ACC112 (cell line): ENCODE measurements around the gene CLEC17A.

Experiments used
- H2AFZ ChIP-seq: fragments of 200-600 bp; sonication (generic); one replicate; pipeline ENCODE4 v1.6.0; 2017; ENCODE audit warnings: antibody characterized with exemption, low read length; ENCODE audit not compliant: unreplicated experiment
- H3K27ac ChIP-seq: fragments of 200-600 bp; sonication (generic); 2 replicates; pipeline ENCODE4 v1.5.1; 2014; ENCODE audit warnings: low read depth, mild to moderate bottlenecking, antibody characterized with exemption, low read length, moderate library complexity
- H3K27me3 ChIP-seq: fragments of 200-600 bp; sonication (generic); 2 replicates; pipeline ENCODE4 v1.6.1; 2014; ENCODE audit warnings: mild to moderate bottlenecking, antibody characterized with exemption, low read length, moderate library complexity, mixed read lengths; ENCODE audit not compliant: insufficient read depth
- H3K36me3 ChIP-seq: fragments of 200-600 bp; sonication (generic); 2 replicates; pipeline ENCODE4 v1.6.1; 2016; ENCODE audit warnings: mild to moderate bottlenecking, antibody characterized with exemption, low read length, moderate library complexity, mixed read lengths; ENCODE audit not compliant: insufficient read depth
- H3K4me1 ChIP-seq: fragments of 200-600 bp; sonication (generic); one replicate; pipeline ENCODE4 v1.6.1; 2016; ENCODE audit warnings: low read length, mixed read lengths; ENCODE audit not compliant: insufficient read depth, unreplicated experiment, control insufficient read depth
- H3K4me3 ChIP-seq: fragments of 200-600 bp; sonication (generic); 2 replicates; pipeline ENCODE4 v1.5.1; 2014; ENCODE audit warnings: mild to moderate bottlenecking, low read depth, low read length
- H3K79me2 ChIP-seq: fragments of 200-600 bp; sonication (generic); one replicate; pipeline ENCODE4 v1.6.0; 2016; ENCODE audit warnings: low read length; ENCODE audit not compliant: control insufficient read depth, unreplicated experiment, insufficient read depth

CLEC17A gene

GRCh38 chr19:14650161-14650560 is 67.3 kb downstream of the CLEC17A start:
- H3K4me3 ChIP-seq, result no peak overlapping the region
- no peak overlapping the region for H3K27ac ChIP-seq
- no peaks in the 10 kb centered on the region for H3K36me3 ChIP-seq
- no peaks in the 10 kb centered on the region for H3K4me1 ChIP-seq
- no peaks in the 10 kb centered on the region for H3K79me2 ChIP-seq
- H3K27me3 ChIP-seq, result peaks cover 27% of the 10 kb centered on the region; the same call in 1 of the 2 replicates
- no peak overlapping the region for H2AFZ ChIP-seq

- H3K4me3 ChIP-seq, result no peak overlapping the region
- no peak overlapping the region for H3K27ac ChIP-seq
- no peak overlapping the region for H2AFZ ChIP-seq
- no peaks in the 10 kb centered on the region for H3K4me1 ChIP-seq
- peaks cover 16% of the 10 kb centered on the region; the same call in 1 of the 2 replicates for H3K27me3 ChIP-seq
- H3K79me2 ChIP-seq, result no peaks in the 10 kb centered on the region
- H3K36me3 ChIP-seq, result no peaks in the 10 kb centered on the region
Observed at GRCh38 chr19:14654786-14655560, 72.1 kb downstream of the CLEC17A start.

- H3K4me3 ChIP-seq, result no peak overlapping the region
- H2AFZ ChIP-seq, result no peak overlapping the region
- no peaks in the 10 kb centered on the region for H3K36me3 ChIP-seq
- H3K27me3 ChIP-seq, result peaks cover 17% of the 10 kb centered on the region; the same call in 1 of the 2 replicates
- H3K4me1 ChIP-seq, result no peaks in the 10 kb centered on the region
- no peak overlapping the region for H3K27ac ChIP-seq
- no peaks in the 10 kb centered on the region for H3K79me2 ChIP-seq
Observed at GRCh38 chr19:14655726-14656125, 72.8 kb downstream of the CLEC17A start.

- no peaks in the 10 kb centered on the region for H3K79me2 ChIP-seq
- H3K36me3 ChIP-seq, result no peaks in the 10 kb centered on the region
- H3K4me1 ChIP-seq, result no peaks in the 10 kb centered on the region
- H3K4me3 ChIP-seq, result no peak overlapping the region
- peaks cover 9% of the 10 kb centered on the region; the same call in 1 of the 2 replicates for H3K27me3 ChIP-seq
- no peak overlapping the region for H2AFZ ChIP-seq
- no peak overlapping the region for H3K27ac ChIP-seq
Observed at GRCh38 chr19:14659874-14660489, 77.1 kb downstream of the CLEC17A start.

GRCh38 chr19:14661372-14661924 is 78.6 kb downstream of the CLEC17A start:
- Histone ChIP-seq H3K27me3 (peaks cover 9% of the 10 kb centered on the region; the same call in 1 of the 2 replicates), H3K27ac (no peak overlapping the region), H3K36me3 (no peaks in the 10 kb centered on the region), H2AFZ (no peak overlapping the region), H3K4me3 (no peak overlapping the region), H3K4me1 (no peaks in the 10 kb centered on the region), H3K79me2 (no peaks in the 10 kb centered on the region)
